Epidermal melanocyte (primary cell): Measurements from ENCODE around the gene MPC1.

Source experiments
- DNase-seq: peaks from one replicate; pipeline ENCODE4 v3.0.0; 2011; ENCODE audit warnings: low spot score; ENCODE audit not compliant: insufficient read length

MPC1 gene

DNA sequence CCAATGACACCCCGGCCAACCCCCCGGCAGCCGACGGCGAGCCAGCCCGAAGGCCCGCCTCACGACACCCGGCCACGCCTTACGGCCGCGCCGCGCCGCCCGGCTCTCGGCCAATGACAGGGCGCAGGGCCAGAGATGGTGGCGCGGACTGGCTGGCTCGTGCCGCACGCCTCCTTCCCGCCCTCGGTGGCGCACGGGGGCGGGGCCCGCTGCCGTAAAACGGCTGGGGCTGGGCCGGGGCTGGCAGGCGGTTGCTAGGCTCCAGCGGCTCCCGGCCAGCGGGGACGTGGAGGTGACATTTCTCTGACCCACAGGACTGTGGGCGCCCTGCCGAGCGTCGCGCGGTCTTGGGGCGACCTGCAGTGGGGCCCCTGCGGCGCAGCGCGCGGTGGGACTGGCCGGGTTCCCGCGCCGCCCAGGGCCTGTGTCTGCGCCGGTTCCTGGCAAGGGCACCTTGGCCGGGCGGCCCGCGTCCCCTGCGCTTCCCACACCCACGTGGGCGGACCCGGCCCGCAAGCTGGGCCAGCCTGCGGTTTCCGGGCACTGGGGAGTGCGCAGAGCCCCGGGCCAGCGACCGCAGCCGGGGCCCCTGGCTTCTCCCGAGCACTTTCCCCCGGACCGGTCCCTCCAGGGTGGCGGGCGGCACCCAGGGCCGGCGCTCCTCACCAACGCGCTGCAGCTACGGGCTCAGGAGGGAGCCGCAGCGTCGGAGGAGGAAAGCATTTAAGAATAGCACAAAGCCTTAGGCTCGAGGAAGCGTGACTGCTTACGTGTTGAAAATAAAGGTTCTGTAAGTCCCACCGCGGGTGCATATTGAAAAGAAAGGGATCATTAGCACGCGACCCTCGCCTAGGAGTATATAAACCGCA lies at the start of gene MPC1:
Gene MPC1, minus strand, starts transcription at position 8 of the 869 bp plus-strand sequence. CDS start 64 bp downstream, outside the sequence.
- peak; percentile 92 for DNase-seq

DNA sequence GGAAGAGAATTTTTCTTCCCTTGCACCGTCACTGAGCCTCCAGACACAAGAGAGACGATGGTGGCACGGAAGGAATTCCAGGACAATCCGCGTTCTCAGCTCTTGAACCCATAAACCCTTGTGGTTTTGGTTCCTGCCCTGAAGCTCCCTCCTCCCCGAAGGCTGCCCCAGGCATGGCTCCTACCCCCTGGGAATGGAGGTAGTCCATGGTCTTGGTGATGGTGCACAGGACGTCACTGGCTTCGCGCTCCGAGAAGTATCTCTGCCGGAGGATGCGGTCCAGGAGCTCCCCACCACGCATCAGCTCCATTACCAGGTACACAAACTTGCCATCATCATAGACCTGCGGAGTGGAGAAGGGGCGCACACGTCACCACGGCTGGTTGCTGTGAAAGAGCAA lies 47.5 kb upstream of the MPC1 start:
- DNase-seq, result no peak

DNA sequence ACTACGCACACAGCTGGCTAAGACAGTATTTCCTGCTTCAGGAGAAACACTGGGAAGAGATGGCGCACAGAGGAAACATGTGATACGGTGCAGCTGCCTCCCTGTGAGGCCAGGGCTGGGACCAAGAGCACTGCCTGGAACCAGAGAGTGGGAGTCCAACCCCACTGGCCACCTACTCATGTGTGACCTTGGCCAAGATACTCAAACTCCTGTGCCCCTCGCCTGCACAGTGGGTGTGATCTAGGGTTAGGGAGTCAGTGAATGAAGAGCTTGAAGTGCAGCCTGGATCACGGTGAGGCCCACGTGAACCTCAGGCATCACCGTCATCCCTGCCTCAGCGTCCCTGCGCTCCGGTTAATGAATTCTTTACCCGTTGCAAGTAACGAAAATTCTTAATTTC lies 41.7 kb upstream of the MPC1 start:
- no peak for DNase-seq

DNA sequence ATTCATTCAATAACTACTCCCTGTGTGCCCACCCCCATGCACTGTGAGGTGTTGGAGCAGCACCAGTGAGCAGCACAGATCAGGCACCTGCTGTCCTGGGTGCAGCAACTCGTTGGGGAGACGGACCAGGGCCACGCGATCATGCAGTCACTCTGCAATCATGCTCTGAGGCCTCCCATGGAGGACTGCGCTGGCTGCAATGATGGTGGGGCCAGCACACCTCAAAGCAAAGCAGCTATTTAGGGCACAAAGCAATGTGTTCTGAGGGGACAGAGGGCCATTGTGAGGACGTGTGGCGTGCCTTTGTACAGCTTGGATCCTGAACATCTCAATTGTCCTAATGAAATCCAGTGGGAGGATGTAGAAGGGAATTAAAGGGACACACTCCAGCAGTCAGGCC lies 41.0 kb upstream of the MPC1 start:
- DNase-seq, result no peak

DNA sequence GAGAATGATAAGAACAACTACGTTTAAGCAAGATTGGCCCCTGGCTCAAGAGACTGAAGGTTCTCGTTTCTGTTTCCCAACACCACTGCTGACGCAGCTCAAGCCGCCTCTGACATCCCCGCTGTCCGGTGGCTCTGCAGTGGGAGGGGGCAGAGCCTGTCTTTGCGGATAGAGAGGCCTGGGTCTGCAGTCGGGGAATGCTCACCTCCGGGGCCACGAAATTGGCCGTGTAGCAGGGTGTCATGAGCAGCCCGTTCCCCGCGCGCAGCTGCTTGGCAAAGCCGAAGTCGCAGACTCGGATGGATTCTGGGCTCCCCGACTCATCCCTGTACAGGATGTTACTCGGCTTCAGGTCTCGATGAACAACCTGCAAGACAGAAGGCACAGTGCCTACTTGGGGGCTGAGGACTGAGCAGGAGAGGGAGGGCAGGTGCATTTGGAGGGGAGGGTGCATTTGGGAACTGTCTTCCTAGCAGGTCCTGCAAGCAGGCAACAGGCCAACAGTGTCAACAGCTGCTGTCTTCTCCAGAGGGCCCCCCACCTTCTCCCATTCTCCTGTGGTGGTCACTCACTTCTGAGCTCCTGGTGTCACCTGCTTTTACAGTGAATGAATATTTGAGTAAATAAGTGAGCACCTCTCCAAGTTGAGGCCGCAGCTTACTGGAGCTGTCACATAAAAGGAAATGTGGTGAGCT lies 40.5 kb upstream of the MPC1 start:
- DNase-seq, result no peak

DNA sequence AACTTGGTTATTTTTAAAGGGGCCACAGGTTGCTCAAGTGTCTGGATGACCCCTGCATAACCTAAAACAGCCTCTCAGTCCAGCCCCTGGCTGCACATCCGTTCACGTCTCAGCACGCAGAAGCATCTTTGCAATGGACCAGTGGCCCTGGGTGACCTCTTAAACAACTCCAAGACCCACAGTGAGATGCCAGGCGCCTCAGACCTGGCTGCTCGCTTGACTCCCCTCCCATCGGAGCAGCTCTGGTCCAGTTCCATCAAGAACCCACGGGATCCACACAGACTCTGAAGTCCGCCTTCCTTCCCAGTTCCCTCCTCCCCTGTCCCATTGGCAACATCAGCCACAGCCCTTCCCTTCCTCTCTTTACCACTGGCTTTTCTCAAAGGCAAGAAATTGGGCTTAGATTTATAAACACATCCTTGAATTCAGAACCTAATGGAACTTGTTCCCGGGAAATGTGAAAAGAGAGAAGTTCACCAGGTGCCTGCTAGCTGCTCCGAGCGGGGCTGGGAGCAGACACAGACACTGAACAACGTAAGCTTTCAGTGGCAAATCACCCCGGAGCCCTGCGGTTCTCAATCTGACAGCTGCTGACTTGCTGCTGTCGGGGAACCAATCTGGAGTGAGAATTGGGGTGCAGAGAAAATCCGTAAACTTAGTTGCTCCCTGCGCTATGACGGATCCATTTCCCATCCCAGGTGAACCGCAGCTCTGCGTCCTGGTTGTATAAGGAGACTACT lies 39.6 kb upstream of the MPC1 start:
- DNase-seq, result no peak

DNA sequence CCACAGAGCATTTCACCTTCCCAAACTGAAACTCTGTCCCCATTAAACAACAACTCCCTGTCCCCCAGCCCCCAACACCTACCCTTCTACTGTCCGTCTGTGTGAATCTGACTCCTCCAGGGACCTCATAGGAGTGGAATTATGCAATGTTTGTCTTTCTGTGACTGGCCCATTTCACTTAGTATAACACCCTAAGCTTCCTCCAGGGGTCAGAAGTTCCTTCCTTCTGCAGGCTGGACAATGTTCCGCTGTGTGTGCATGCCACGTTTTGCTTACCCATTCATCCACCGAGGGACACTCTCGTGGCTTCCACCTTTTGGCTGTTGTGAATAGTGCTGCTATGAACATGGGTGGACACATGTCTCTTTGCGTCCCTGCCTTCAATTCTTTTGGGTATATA lies 37.6 kb upstream of the MPC1 start:
- no peak for DNase-seq

DNA sequence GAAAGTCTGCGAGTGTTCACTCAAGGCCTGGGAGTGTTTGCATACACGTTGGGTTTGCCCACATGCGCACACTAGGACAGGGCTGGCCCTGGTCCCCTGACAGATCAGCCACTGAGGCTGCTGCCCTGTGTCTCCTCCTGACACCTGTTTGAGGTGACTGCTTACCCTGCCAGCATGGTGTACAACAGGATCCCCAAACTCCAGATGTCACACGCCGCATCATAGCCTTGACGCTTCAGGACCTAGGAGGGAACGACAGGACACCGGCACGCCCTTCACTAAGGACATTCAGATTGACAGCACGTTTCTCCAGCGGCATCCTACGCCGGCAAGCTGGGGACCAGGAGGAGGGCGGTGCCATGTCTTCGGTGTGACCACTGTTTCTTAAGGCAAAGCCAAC lies 37.0 kb upstream of the MPC1 start:
- no peak for DNase-seq

DNA sequence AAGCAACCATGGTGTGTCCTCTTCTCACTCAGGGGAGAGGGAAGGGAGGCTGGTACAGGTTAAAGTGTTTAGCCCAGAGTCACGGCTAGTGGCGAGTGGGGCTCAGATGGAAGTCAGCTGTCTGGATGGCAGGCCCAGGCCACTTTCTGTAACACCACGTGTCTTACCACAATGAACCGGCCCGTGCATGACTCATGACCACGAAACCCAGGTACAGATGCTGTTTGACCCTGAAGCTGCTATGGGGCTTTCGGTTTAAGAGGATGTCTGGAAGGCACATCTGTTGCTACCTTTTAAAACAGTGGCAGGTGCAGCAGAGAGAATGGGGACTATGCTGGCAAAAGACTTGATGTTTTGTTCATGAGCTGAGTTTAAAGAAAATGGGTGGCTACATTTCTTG lies 36.5 kb upstream of the MPC1 start:
- DNase-seq, result no peak

DNA sequence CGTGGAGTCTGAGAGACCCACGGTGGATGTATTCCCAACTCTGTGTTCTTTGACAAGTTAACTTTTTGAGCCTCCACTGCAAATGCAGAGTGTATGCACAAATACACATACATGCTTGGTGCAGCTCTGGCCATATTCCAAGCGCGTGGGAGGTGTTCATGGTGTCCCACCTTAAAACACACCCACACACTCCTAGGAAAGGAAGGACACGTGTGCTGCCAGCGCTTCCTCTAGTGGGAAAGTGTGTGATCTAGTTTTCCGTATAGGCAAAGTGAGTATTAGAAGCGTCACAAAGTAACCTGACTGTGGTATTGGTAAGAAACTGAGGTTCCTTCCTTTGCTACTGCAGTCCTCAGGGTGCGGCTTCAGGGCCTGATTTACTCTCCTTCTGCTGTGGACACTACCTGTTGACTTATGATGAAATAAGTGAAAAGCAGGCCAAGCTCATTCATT lies 36.0 kb upstream of the MPC1 start:
- no peak for DNase-seq

DNA sequence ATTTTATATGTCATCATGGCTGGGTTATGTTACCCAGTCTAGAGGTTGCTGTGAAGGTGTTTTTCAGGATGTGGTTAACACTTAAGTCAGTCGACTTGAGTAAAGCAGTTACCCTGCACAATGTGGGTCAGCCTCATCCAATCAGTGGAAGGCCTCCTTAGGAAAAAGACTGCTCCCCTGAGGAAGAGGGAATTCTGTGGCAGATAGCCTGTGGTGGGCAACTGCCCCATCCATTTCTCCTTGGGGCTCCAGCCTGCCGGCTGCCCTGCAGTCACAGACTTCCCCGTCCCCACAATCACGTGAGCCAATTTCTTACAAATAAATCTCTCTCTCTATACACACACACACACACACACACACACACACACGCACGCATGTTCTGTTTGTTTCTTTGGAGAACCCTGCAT lies 34.5 kb upstream of the MPC1 start:
- no peak for DNase-seq

DNA sequence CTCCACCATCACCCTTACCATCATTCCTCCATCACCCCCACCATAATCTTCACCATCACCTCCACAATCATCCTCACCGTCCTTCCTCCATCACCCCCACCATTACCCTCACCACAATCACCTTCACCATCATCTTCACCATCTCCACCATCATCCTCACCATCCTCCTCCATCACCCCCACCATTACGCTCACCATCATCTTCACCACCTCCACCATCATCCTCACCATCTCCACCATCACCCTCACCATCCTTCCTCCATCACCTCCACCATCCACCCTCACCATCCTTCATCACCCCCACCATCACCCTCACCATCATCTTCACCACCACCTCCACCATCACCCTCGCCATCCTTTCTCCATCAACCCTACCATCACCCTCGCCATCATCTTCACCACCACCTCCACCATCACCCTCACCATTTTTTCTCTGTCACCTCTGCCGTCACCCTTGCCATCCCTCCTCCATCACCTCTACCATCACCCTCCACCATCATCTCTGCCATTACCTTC lies 33.1 kb upstream of the MPC1 start:
- DNase-seq, result no peak

DNA sequence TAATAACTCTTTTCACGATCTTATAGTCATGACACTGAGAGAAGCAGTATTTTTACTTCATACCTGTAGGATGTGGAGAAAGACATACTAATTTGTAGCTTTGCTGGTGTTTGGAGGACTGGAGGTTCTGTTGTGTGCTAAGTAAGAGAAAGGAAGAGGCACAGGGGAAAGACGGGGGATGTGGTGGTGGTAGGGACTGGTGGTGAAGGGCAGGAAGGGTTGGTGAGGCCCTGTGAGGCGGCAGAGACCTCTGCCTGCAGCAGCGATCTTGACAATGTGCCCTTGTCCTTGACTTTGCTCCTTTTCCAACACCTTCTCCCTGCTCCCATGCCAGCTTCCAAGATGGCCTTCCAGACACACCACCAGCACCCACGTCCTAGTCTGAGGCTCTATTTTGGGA lies 32.6 kb upstream of the MPC1 start:
- DNase-seq, result no peak

DNA sequence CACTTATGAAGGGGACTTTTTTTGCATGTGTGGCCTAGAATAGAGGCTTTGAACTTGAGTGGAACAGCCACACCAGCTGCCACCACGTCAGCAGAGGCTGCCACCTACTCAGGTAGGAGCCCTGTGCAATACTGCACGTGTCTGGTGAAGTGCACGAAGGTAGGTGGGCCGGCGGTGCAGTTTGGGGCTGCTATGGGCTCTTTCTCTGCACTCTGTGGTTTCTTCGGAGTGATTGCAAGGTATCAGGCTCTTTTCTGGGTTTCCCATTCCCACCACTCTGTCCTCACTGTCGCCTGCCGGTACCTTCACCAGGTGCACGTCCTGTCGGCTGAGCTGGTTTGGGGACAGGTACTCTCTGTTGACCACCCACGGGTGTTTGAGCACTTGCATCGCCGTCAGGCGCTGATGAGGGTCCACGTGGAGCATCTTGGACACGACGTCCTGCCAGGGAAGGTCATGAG lies 30.8 kb upstream of the MPC1 start:
- no peak for DNase-seq

DNA sequence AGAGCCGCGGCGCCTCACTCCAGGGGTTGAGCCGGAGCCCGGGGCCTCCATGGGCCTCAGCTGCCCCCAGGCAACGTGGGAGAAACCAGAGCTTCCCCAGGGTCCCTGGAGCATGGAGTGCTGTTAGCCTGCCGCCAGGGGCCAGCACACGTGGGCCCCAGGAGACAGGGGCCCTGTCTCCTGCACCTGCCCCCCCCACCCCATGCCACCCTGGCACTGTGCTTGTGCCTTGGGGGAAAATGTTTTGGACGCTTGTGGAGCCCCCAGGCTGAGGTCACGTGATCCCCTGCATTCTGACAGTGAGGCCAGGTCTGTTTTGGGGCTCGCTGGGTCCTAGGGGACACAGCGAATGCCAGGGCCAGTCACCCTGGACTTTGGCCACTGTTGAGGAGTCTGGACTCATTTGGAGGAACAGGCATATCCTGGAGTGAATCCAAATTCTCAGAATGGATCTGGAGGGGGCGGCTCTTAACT lies 30.2 kb upstream of the MPC1 start:
- no peak for DNase-seq

DNA sequence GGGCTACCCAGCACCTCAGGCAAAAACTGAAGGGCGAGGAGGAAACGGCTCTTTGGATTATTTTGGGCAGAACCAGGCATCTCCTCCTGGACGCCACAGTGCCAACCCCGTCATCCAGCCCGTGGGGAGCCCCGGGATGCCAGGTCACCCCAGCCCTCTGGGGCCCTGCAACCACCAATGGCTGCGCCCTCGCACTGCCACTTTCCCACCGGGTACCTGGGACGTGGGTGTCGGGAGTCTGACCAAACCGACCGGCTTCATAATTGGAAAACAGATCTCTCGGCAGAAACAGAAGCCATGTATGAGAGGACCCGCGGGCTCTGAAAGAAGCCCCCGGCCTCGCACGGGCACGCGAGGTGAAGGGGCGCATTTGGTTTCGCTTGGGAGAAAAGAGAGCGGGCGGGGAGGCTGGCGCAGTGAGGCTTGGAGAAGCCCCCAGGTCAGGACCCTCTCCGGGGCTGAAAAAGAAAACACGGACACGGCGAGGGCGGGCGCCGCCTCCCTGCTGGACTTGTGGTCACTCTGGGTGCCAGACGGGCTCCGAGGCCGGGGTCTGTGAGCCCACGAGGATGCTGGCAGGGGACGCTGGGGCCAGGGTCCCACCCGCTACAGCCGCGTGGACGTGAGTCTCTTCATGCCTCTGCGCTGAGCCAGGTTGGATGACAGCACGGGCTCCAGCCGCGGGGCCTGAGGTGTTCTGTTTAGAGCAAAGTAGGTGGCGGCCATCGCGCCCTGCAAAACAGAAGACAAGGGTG lies 29.6 kb upstream of the MPC1 start:
- no peak for DNase-seq

DNA sequence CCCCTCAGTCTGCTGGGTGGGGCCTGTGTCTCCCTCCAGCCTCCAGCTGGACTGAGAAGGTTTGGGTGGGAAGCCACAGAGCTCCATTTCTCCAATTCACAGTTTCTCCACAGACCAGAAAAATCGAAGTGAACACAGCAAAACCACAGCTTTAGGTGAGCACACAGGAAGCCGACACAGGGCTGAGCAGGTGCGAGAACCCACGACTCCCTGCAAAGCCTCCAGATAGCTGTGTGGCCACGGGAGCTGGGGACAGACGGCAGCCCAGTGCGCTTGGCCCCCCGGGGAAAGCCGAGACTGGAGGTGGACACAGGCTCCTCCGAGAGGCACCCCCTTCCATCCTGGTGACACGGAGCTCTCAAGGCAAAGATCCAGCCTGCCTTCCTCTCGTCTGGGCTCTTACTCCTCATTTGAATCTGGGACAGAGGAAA lies 29.0 kb upstream of the MPC1 start:
- no peak for DNase-seq

DNA sequence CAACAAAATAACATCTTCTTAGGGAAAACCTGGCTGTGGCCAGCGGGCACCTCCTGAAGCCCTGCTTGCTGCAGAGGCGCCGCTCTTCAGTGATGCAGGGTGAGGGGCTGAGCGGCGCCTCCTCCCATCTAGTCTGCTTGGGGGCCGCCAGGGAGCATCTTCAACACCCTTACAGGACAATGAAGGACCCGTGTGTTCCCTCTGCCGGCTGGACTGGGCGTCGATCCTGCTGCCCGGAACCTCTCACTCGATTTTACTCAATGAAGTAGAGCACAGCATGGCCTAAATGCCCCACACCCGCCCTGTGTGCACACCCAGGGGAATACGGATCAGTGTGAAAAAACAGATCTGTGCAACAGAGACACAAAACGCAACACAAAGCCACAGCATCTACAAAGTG lies 28.5 kb upstream of the MPC1 start:
- no peak for DNase-seq

DNA sequence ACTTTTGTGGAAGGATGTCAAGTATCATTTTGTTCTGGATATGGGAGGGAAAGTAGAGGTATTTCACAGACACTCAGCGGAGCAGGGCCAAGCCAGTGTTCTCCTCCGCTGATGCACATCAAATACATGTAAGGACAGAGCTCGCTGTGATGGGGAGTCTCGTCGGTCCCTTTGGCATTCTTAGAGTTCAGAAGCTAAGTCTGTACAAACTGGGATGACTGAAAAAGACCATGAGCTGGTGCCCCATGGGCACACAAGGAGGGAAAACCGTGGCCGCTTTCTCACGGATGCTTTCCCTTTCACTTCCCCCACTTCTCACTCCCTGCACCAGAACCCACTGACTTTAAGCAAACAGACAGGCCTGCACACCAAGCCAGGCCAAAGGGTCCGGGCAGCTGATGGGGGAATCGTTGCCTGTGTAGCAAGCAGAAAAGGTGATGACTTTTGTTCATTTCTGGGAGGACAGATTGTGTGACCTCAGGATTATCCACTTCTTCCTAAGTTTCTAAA lies 27.7 kb upstream of the MPC1 start:
- no peak for DNase-seq

DNA sequence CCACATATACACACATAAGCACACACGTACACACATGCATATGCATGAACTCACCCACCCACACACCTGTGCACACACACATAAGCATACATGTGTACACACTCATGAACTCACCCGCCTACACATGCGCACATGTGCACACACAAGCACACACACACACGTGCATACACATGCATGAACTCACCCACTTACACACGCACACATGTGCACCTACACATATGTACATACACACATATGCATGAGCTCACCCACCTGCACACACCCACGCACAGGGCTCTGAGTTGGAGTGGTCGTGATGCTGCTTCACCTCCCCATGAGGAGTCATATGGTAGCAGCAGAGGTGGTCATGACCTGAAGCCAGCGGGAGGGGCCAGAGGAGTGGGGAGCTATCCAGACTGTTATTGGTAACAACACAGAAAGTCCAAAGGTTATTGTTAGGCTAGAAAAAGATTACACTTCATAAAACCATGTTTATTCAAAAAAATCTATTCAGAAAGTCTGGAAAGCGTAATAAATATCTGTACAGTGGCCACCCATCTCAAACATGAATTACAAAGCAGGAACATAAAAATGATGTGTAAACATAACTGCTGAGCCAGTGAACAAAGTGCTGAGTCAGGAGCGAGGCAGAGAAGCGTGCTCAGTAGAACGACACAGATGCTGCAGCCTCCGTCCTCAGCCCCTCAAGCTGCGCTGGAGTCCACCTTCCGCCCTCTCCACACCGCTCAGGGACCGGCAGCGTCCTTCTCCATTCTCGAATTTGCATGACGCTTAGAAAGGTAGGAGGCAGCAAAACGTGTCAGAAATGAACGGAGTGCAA lies 26.4 kb upstream of the MPC1 start:
- no peak for DNase-seq
